Fibroblast of lung (primary cell): ENCODE results near the gene ERCC6L2.

Experiments used
- CTCF ChIP-seq, 2 donors: IDR thresholded peaks in 1 of 2; conservative IDR thresholded peaks in 1 of 2; 1 replicate in 1 of 2; 2 replicates in 1 of 2; pipeline ENCODE4 v1.5.1; 2011 to 2012; ENCODE audit warnings: low read length in 2 of 2, control low read depth in 1 of 2, inconsistent platforms in 1 of 2, low read depth in 1 of 2, mild to moderate bottlenecking in 1 of 2
- EZH2 ChIP-seq: IDR thresholded peaks from 2 replicates; pipeline ENCODE4 v1.5.1; 2012; ENCODE audit warnings: low read length, control low read depth, mild to moderate bottlenecking; ENCODE audit errors: missing control alignments

- TF ChIP-seq EZH2, result no peak
- TF ChIP-seq CTCF (conservative IDR thresholded peaks at IDR 0.05 in 1 of 2, IDR thresholded peaks at IDR 0.05 in 1 of 2; ENCODE audit: low read depth in 1 of 2, low read length in 2 of 2), result no peak
Observed at GRCh38 chr9:95831810-95832209, 43.7 kb upstream of the ERCC6L2 start.
